ENCODE measurements around the gene TNKS1BP1.

Gene TNKS1BP1

DNA sequence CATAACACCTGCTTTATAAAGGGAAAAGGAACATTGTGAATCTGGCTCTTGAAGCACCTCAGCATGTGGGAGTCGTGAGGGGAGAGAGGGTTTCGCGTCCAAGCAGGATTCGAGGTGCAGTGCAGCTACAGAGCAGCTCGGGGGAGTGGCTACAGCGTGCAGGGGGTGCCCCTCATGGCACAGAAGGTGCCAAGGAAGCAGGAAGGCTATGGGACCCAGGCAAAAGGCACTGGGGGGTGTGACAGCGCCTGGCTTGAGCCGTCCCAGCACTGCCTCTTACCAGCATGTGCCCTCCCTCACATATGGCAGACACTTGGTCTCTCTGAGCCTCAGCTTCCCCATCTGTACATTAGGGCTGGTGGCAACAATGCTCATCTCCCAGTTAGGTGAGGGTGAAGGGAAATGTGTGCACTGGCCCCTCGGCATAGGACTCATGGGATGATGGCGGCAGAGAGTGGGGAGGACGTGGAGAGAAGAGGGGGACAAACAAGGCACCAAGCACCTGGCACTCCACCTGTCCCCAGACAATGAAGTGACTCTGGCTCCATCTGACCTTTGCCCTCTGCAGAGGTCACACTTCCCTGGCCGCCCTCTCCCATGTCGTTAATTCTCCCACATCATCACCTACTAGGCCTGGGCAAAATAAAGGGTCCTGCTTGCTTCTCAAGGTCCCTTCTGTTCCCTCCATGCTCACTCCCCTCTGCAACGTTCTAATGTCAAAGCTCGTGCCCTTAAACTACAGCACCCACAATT lies 10.4 kb downstream of the TNKS1BP1 start:
- no peaks in the 10 kb centered on the region for H3K9me3 ChIP-seq (ENCODE audit: control insufficient read depth in 1 of 2, low read length in 2 of 2)
- H3K4me1 ChIP-seq (ENCODE audit: control insufficient read depth in 1 of 2, insufficient read depth in 2 of 2, low read length in 2 of 2): peaks cover 33 to 72% of the 10 kb centered on the region in 2 donors
- H3K4me3 ChIP-seq (ENCODE audit: low read depth in 1 of 2, low read length in 2 of 2): no peak overlapping the region
- peaks cover 37 to 60% of the 10 kb centered on the region in 2 donors for H3K36me3 ChIP-seq (ENCODE audit: control insufficient read depth in 1 of 2, insufficient read depth in 2 of 2, low read length in 2 of 2)
- H3K27ac ChIP-seq (ENCODE audit: low read length): no peak overlapping the region
- H3K27me3 ChIP-seq (ENCODE audit: low read depth, low read length): no peaks in the 10 kb centered on the region

DNA sequence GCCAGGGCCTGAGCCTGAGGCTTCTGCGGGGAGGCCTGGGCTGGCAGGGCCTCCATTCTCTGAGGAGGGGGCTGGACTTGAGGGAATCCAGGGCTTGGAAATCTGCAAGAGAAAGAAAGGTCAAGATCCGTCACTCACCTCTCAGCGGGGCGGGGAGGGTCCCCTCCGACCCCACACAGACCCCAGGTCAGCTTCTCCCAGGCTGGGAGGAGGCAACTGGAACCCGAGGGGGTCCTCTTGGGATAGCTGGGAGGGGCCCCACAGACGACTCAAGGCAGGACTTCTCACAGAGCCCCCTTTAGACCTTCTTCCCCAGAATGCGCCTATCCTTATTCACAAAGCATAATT lies 11.0 kb downstream of the TNKS1BP1 start:
- no peaks in the 10 kb centered on the region for H3K27me3 ChIP-seq (ENCODE audit: low read depth, low read length)
- no peaks in the 10 kb centered on the region for H3K9me3 ChIP-seq (ENCODE audit: control insufficient read depth in 1 of 2, low read length in 2 of 2)
- no peak overlapping the region for H3K27ac ChIP-seq (ENCODE audit: low read length)
- H3K4me1 ChIP-seq (ENCODE audit: control insufficient read depth in 1 of 2, insufficient read depth in 2 of 2, low read length in 2 of 2): peaks cover 33 to 73% of the 10 kb centered on the region in 2 donors
- peaks cover 37 to 60% of the 10 kb centered on the region in 2 donors for H3K36me3 ChIP-seq (ENCODE audit: control insufficient read depth in 1 of 2, insufficient read depth in 2 of 2, low read length in 2 of 2)
- no peak overlapping the region for H3K4me3 ChIP-seq (ENCODE audit: low read depth in 1 of 2, low read length in 2 of 2)

DNA sequence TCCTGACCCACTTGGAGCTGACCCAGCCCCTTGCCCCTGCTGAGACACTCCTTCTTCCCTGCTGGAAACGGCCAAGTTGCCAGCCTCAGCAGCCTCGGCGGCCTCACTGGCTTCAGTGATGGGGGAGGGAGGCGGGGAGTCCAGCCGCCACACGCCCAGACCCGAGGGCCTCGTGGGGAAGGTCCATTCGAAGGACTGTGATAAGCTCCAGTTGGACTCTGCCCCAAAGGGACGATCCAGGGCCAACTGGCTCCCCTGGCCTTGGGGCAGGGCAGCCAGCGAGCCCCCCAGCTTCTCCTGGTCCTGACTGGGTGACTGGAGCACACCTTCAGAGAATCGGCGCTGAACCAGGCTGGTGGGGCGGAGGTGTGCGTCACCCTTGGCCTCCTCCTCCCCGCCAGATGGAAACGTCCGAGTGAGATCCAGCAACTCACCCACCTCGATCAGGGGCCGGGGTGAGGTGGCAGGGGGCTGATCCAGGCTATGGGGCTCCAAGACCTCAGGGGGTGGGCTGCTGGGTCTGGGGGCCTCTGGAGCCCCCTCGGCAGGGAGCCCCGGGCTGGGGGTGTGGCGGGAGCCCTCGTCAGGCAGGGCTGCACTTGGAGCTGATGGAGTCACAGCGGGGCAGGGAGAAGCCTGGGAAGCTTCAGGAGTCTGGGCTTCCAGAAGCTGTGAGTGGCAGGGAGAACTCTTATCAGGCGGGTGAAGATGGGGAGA lies 11.5 kb downstream of the TNKS1BP1 start:
- Histone ChIP-seq H3K4me1 (ENCODE audit: control insufficient read depth in 1 of 2, insufficient read depth in 2 of 2, low read length in 2 of 2) (peaks cover 33 to 69% of the 10 kb centered on the region in 2 donors), H3K27ac (ENCODE audit: low read length) (no peak overlapping the region), H3K9me3 (ENCODE audit: control insufficient read depth in 1 of 2, low read length in 2 of 2) (no peaks in the 10 kb centered on the region), H3K4me3 (ENCODE audit: low read depth in 1 of 2, low read length in 2 of 2) (no peak overlapping the region), H3K36me3 (ENCODE audit: control insufficient read depth in 1 of 2, insufficient read depth in 2 of 2, low read length in 2 of 2) (peaks cover 39 to 60% of the 10 kb centered on the region in 2 donors), H3K27me3 (ENCODE audit: low read depth, low read length) (no peaks in the 10 kb centered on the region)

DNA sequence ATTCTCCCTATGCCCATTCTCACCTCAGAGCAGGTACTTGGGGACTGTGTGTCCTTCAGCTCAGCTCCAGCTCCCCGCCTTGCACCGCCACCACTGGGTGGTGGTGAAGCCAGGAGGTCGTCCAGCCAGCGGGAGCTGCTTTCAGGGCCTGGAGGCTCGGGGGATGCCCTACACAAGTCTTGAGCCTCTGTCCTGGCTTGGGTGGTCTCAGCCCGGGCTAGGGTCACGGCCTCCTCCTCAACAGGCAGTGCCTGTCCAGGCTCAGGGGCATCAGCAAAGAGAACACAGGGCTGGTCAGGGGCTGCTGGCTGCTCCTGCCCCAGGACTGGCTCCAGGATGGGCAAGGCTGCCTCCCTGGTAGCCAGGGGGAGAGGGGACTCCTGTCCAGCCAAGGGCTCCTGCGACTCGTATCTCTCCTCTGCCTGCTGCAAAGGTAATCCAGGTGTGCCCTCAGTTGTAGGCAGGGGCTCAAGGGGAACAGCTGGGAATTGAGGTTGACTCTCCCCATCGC lies 12.2 kb downstream of the TNKS1BP1 start:
- Histone ChIP-seq H3K4me3 (ENCODE audit: low read depth in 1 of 2, low read length in 2 of 2) (no peak overlapping the region), H3K36me3 (ENCODE audit: control insufficient read depth in 1 of 2, insufficient read depth in 2 of 2, low read length in 2 of 2) (peaks cover 38 to 61% of the 10 kb centered on the region in 2 donors), H3K27ac (ENCODE audit: low read length) (no peak overlapping the region), H3K27me3 (ENCODE audit: low read depth, low read length) (no peaks in the 10 kb centered on the region), H3K9me3 (ENCODE audit: control insufficient read depth in 1 of 2, low read length in 2 of 2) (no peaks in the 10 kb centered on the region), H3K4me1 (ENCODE audit: control insufficient read depth in 1 of 2, insufficient read depth in 2 of 2, low read length in 2 of 2) (peaks cover 28 to 63% of the 10 kb centered on the region in 2 donors)

DNA sequence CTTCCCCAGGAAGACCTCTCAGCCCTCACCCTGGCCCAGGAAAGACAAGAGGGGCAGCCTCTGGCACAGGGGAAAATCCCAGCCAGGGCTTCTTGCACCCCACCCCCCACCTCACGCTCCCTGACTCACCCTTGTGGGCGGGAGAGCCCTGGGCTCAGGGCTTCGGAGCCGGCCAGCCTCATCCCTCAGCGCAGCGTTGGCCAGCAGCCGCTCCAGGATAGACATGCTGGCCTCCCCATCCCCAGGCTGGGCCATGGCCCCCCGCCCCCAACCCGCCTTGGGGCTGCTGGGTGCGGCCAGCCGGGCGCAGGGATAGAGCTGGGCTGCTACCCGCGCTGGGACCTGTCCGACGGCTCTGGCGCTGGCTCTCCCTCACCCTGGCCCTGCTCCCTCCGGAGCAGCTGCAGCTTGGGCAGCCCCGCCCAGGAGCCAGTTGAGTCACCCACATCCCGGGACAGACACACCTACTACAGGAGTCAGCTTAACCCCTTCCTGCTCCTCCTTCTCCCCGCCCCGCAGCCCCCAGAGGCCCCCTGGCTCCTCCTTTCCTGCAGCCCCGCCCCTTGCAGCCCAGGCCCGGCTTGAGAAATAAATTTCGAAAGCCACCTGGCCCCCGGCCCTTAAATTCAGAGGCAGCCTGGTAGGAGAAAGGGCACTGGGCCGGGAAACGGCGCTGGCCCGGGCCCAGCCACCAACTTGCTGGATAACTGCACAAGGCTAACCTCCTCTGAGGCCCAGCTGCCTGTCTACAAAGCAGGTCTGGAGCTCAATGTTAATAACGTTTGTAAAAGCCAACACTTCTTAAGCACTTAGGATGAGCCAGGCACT lies 13.4 kb downstream of the TNKS1BP1 start:
- Histone ChIP-seq H3K27me3 (ENCODE audit: low read depth, low read length) (no peaks in the 10 kb centered on the region), H3K9me3 (ENCODE audit: control insufficient read depth in 1 of 2, low read length in 2 of 2) (no peaks in the 10 kb centered on the region), H3K4me1 (ENCODE audit: control insufficient read depth in 1 of 2, insufficient read depth in 2 of 2, low read length in 2 of 2) (peaks cover 19 to 50% of the 10 kb centered on the region in 2 donors), H3K36me3 (ENCODE audit: control insufficient read depth in 1 of 2, insufficient read depth in 2 of 2, low read length in 2 of 2) (peaks cover 27 to 50% of the 10 kb centered on the region in 2 donors), H3K27ac (ENCODE audit: low read length) (peak overlapping the region; percentile 78), H3K4me3 (ENCODE audit: low read depth in 1 of 2, low read length in 2 of 2) (peak overlapping the region; percentile 38 to 56)

DNA sequence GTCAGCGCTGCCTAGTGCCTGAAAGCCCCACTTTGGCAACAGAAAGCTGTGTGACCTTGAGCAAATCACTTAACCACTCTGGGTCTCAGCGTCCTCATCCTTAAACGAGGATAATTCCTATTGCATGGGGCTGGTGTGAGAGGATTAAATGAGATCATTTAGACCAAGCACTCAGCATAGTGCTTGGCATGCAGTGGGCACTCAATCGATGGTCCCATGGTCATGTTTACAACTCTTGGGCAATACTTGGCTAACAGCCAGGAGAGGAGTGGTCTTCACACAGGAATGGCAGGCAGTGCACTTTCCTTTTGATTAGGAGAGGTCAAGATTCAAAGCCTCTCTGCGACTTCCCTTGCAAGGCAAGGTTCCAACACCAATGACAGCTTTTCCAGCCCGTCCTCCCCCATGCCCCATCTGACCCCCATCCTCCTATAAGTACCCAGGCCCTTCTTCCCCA lies 14.1 kb downstream of the TNKS1BP1 start:
- H3K27me3 ChIP-seq (ENCODE audit: low read depth, low read length): no peaks in the 10 kb centered on the region
- peaks cover 24 to 44% of the 10 kb centered on the region in 2 donors for H3K36me3 ChIP-seq (ENCODE audit: control insufficient read depth in 1 of 2, insufficient read depth in 2 of 2, low read length in 2 of 2)
- no peaks in the 10 kb centered on the region for H3K9me3 ChIP-seq (ENCODE audit: control insufficient read depth in 1 of 2, low read length in 2 of 2)
- peaks cover 13 to 46% of the 10 kb centered on the region in 2 donors for H3K4me1 ChIP-seq (ENCODE audit: control insufficient read depth in 1 of 2, insufficient read depth in 2 of 2, low read length in 2 of 2)
- H3K4me3 ChIP-seq (ENCODE audit: low read depth in 1 of 2, low read length in 2 of 2): peak overlapping the region; percentile 38 to 56
- peak overlapping the region; percentile 54 for H3K27ac ChIP-seq (ENCODE audit: low read length)

DNA sequence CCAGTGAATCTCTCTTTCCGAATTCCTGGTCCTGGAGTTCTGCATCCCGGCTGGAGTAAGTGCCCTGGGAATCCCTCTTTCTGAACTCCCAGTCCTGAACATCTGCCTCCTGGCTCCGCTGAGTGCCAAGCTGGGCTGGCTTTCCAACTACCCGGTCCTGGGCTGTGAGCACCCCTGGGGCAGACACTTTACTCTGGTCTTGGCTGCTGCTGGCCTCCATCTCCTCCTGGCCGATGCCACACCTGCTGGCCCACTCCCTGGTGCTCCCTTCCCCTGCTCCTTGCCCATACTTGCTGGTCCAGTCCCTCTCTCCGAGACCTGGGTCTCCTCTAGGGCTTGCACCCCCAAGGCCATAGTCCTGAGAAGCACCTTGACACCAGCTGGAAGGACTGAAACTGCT lies 14.7 kb downstream of the TNKS1BP1 start:
- peaks cover 13 to 51% of the 10 kb centered on the region in 2 donors for H3K4me1 ChIP-seq (ENCODE audit: control insufficient read depth in 1 of 2, insufficient read depth in 2 of 2, low read length in 2 of 2)
- H3K4me3 ChIP-seq (ENCODE audit: low read depth in 1 of 2, low read length in 2 of 2): no peak overlapping the region
- H3K9me3 ChIP-seq (ENCODE audit: control insufficient read depth in 1 of 2, low read length in 2 of 2): no peaks in the 10 kb centered on the region
- H3K27ac ChIP-seq (ENCODE audit: low read length): no peak overlapping the region
- H3K36me3 ChIP-seq (ENCODE audit: control insufficient read depth in 1 of 2, insufficient read depth in 2 of 2, low read length in 2 of 2): peaks cover 24 to 38% of the 10 kb centered on the region in 2 donors
- H3K27me3 ChIP-seq (ENCODE audit: low read depth, low read length): no peaks in the 10 kb centered on the region

DNA sequence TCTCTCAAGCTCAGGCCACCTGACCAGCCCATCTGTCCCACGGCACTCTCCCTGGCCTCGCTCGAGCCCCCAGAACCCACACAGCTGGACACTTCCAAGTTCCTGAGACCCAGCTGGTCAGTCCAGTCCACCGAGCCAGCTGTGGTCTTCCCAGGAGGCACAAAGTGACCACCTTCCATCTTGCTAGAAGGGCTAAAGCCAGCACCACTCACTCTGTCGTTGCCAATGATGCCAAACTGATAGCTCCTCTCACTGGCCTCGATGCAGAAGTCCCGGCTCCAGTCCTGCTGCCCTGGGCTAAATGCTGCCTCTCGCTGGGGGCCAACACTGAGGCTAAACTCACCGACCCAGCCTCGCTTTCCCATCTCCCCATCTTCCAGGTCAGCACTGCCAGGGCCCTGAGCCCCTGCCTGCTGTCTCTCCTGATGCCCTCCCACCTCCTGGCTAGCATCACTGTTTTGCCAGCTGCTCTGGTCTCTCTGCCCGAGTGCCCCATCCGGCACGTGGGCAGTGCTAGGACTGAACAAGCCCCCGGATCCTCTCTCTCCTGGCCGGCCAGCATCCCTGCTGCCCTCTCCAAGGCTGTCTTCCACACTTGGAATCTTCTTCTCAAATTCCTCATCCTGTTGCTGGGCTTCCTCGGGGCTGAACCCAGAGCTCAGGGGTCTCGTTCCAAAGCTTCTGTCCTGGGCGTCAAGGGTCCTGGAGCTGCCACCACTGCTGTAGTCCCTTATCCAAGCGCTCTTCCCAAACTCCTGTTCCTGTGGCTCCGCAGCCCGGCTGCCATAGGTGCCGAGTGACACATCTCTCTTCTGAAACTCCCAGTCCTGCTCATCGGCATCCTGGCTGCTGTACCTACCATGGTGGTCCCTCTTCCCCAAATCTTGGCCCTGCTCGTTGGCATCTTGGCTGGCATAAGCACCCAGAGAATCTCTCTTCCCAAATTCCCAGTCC lies 15.4 kb downstream of the TNKS1BP1 start:
- H3K27ac ChIP-seq (ENCODE audit: low read length): no peak overlapping the region
- H3K4me3 ChIP-seq (ENCODE audit: low read depth in 1 of 2, low read length in 2 of 2): no peak overlapping the region

DNA sequence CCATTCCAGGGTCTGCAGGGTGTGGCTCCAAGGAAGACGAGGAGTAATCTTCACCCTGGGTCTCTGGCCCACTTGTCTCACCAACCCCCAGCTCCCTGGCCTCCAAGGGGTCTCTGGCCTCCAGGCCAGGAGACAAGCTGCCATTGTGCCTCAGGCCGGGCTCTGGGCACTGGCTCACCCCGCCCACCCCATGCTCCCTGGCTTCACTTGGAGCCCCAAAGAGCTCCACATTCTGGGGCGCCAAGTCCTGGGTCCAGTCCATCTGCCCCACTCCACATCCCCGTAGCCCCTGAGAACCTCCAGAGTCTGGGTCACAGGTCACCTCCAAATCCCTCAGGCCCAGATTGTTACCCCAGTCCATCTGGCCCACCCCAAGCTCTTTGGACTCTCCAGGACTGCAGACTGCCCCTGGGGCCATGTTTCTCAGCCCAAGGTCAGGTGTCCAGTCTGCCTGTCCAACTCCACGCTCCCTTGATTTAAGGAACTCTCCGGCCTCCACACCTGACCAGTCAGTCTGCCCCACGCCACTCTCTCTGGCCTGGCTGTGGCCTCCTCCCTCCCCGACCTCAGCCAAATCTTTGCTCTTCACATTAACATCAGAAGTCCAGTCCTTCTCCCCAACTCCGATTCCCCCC lies 16.2 kb downstream of the TNKS1BP1 start:
- Histone ChIP-seq H3K36me3 (ENCODE audit: control insufficient read depth in 1 of 2, insufficient read depth in 2 of 2, low read length in 2 of 2) (peaks cover 19 to 24% of the 10 kb centered on the region in 2 donors), H3K27me3 (ENCODE audit: low read depth, low read length) (no peaks in the 10 kb centered on the region), H3K4me3 (ENCODE audit: low read depth in 1 of 2, low read length in 2 of 2) (no peak overlapping the region), H3K27ac (ENCODE audit: low read length) (no peak overlapping the region), H3K4me1 (ENCODE audit: control insufficient read depth in 1 of 2, insufficient read depth in 2 of 2, low read length in 2 of 2) (peaks cover 16 to 50% of the 10 kb centered on the region in 2 donors), H3K9me3 (ENCODE audit: control insufficient read depth in 1 of 2, low read length in 2 of 2) (no peaks in the 10 kb centered on the region)

More for the DNA sequence above, 15.4 kb downstream of the TNKS1BP1 start:
- H3K27me3 ChIP-seq (ENCODE audit: low read depth, low read length): no peaks in the 10 kb centered on the region
- H3K4me1 ChIP-seq (ENCODE audit: control insufficient read depth in 1 of 2, insufficient read depth in 2 of 2, low read length in 2 of 2): peaks cover 13 to 51% of the 10 kb centered on the region in 2 donors
- no peaks in the 10 kb centered on the region for H3K9me3 ChIP-seq (ENCODE audit: control insufficient read depth in 1 of 2, low read length in 2 of 2)
- H3K36me3 ChIP-seq (ENCODE audit: control insufficient read depth in 1 of 2, insufficient read depth in 2 of 2, low read length in 2 of 2): peaks cover 23 to 31% of the 10 kb centered on the region in 2 donors
